Measurements from ENCODE around the gene HS3ST1.

HS3ST1 gene

DNA sequence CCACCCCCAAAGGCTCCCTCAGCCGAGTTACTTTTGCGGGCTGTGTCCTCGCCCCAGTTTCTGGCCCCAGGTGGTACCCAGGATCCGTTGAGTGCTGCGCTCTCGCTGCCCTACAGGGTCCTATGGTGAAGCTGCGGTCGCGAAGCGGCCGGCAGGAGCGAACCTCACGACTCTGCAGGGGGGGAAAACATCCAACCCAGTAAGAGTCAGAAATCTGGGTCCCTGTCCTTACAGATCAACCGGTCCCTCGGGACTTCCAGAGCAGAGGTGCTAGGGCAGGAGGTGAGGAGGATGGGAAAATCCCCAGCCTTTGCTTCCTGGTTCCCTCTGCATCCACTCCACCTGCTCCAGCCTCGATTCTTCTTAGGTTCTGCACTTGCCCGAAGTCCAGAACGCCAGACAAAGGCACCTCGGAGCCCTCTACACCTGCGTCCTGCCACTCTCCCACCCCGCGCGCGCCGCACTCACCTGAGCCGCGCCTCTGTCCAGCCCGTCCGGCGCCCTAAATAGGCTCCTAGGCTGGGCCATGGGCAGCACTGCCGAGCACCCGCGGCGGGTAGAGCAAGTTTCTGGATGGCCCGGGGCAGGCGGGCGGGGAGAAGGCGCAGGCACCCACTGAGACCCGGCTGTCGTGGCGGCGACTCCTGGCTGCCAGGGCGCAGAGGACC, at the start of gene HS3ST1:
Gene HS3ST1 (minus strand): TSS at position 664 of the 668 bp plus-strand sequence. CDS start 28,889 bp downstream, outside the sequence.
- DNase-seq (ENCODE audit: low read depth): no peak

- no peak for DNase-seq (ENCODE audit: low read depth)
Observed at GRCh38 chr4:11475871-11476270, 47.2 kb upstream of the HS3ST1 start.

DNA sequence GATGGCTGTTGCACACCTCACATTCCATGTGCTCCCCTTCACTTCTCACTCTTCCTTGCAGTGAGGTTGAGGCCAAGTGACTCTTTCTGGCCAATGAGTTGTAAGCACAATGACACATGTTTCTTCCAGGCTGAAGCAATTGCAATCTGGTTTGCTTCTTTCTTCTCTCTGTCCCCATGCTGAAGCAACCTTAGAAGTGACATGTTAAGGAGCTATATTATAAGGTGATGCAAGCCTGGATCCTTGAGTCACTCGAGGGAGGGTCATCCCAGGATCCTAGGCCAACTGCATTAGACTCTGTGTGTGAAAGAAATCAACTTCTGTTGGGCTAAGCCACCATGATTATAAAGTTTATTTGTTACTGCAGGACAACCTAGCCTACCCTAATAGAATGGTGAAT, 45.5 kb upstream of the HS3ST1 start:
- DNase-seq (ENCODE audit: low read depth): no peak

DNA sequence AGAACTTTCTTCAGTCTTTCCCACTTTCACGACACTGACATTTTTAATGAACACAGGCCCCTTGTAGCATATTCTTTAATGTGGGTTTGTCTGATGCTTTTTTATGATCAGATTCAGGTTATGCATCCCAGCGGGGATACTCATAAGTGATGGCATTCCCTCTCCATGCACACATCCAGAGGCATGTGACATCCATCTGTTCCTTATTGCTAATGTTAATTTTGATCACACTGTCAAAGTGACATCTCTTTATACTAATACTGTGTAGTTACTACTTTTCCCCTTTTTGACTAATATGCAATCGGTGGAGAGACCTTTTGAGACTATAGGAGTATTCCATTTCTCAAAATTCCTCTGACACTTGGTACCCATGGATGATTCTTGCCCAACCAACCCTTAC, 43.8 kb upstream of the HS3ST1 start:
- DNase-seq (ENCODE audit: low read depth): no peak

DNA sequence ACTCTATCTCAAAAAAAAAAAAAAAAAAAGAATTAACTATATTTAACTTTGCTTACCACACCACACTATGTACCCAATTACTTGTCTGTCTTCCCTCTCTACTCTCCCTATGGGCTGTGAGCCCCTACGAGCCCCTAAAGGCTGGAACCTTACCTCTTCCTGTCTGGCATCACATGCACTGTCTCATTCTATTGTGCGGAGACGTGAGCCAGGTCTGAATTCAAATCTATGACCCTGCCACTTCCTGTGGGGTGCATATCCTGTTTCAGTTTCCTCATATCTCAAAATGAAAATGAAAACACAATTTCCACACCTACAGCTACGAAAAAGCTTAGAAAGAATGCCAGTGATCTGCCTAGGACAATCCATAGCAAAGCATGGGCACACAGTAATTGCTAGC, 42.9 kb upstream of the HS3ST1 start:
- no peak for DNase-seq (ENCODE audit: low read depth)

DNA sequence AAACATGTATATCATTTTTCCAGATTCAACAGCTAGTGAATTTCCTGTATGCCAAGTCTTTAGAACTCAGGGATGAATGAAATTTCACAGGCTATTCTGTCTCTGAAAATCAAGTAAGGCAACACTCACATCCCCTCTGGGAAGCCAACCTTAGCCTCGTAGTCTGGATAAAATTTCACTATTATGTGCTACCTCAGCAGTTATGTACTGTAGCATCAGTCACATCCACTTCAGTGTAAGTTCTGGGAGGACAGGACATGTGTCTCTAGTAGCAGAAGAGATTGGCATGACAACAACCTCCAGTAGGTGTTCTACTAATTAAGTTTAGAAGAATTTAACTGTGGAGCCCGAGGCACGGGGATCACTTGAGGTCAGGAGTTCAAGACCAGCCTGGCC, 42.4 kb upstream of the HS3ST1 start:
- DNase-seq (ENCODE audit: low read depth): no peak

- DNase-seq (ENCODE audit: low read depth): no peak
Observed at GRCh38 chr4:11470438-11471045, 41.8 kb upstream of the HS3ST1 start.

DNA sequence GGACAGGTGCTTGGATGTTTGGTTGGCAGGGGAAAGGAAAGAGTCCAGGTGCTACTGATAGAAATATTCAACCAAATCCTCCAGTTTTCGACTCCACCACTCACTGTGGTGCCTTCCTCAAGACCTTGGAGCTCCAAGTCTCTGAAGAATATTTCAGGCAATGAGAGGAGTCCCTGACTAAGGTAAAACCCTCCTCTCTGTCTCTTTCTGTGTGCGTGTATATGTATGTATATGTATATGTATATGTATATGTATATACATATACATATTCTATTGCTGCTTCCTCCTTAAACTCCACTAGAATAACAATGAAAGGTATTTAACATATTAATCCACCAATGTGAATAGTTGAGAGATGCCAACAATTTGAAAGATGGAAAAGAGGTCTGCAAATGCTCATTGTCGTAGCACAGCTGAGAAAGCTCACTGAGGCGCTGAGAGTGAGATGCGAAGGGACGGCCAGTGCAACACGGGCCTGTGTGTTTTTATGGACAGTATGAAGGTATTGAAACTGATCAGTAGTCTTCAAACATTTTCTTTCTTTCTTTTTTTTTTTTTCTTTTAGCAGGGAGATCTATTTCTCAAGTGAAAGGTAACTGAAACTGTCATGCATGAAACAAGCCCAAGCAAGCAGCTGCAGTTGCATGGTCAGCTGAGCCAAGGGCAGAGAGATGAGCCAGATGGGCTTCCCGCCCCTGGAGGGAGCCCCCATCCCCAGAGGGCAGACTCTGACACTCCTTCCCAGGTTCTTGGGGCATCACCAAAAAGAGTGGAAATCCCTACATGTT, 41.1 kb upstream of the HS3ST1 start:
- DNase-seq (ENCODE audit: low read depth): no peak

DNA sequence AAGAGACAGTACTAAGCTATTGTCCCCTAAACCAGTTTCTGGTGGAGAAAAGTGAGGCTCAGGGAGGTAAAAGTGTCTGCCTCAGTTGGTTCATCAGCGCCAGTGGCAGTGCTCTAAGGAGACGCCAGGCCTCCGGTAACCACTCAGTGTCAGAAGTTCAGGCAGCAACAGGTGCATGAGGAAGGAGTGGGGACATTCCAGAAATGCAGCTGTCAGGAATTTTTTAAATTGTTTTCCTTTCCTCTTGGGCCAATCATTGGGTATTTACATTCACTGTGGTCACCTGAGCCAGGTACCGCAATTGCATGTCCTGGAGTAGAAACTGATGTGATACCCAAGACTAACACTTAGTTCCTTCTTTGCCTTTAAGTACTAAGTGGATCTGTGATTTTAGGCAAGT, 40.2 kb upstream of the HS3ST1 start:
- DNase-seq (ENCODE audit: low read depth): no peak

GRCh38 chr4:11467931-11468330, 39.2 kb upstream of the HS3ST1 start:
- no peak for DNase-seq (ENCODE audit: low read depth)

DNA sequence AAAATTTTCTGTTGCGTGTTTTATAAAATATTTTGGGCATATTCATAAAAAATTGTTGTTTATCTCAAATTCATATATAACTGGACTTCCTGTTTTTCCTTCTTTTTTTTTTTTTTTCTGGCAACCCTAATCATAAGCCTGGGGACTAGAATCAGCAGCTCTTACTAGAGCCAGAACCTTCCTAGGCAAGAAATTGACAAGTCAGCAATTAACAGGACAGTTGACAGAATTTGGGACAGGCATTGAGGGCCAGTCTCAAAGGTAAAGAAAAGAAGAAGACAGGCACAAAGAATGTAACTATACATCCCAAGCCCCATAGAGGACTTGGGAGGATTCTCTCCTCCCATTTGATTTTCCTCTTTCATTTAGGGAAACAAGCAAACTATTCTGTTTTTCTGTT, 35.0 kb upstream of the HS3ST1 start:
- DNase-seq (ENCODE audit: low read depth): no peak

GRCh38 chr4:11456401-11456800, 27.7 kb upstream of the HS3ST1 start:
- DNase-seq (ENCODE audit: low read depth): no peak

GRCh38 chr4:11455201-11455835, 26.6 kb upstream of the HS3ST1 start:
- DNase-seq (ENCODE audit: low read depth): no peak

GRCh38 chr4:11451716-11452115, 23.0 kb upstream of the HS3ST1 start:
- DNase-seq (ENCODE audit: low read depth): no peak

- DNase-seq (ENCODE audit: low read depth): no peak
Observed at GRCh38 chr4:11446155-11446811, 17.6 kb upstream of the HS3ST1 start.

- no peak for DNase-seq (ENCODE audit: low read depth)
Observed at GRCh38 chr4:11441194-11441556, 12.5 kb upstream of the HS3ST1 start.

GRCh38 chr4:11440481-11441193, 11.9 kb upstream of the HS3ST1 start:
- DNase-seq (ENCODE audit: low read depth): no peak

GRCh38 chr4:11439836-11440235, 11.1 kb upstream of the HS3ST1 start:
- DNase-seq (ENCODE audit: low read depth): no peak

GRCh38 chr4:11438647-11439046, 10.0 kb upstream of the HS3ST1 start:
- no peak for DNase-seq (ENCODE audit: low read depth)

- DNase-seq (ENCODE audit: low read depth): no peak
Observed at GRCh38 chr4:11436673-11437072, 8.0 kb upstream of the HS3ST1 start.

DNA sequence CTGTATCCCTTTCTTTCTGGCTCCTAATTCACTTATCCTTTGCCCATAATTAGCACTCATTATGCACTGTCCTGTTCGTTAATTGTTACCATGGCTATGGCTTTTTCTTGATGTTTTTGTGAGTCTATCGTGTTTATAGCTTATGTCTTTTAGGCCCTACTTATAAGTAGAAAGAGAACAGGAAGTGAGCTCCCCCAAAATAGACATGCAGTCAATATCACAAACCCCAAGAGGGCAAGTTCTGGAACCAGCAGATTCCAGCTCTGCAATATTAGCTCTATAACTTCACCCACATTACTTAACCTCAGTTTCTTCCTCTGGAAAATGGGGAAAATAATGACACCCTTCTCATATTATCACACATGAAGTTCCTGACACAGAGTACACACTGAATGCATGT, 7.4 kb upstream of the HS3ST1 start:
- no peak for DNase-seq (ENCODE audit: low read depth)

DNA sequence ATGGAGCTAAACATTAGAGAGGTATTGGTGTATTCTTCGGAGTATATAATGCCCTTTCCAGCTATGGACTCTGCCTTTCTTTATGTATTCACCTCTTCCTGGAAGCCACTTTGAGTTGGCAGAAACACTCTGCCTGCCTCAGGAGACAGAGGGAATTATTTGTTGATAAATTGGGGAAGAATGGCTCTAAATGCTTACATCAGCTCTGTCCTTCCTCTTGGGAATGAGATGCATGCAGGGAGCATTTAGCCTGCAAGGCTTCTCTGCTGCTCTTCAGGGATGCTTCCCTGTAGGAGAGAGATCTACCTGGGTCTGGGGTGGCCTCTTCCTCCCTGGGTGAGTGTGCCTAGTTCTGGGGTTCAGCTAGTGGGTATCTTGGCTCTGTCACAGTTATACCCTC, 6.9 kb upstream of the HS3ST1 start:
- no peak for DNase-seq (ENCODE audit: low read depth)

All from activated T-cell treated with anti-CD3 and anti-CD28 coated beads for 48 hours (primary cell).